ENCODE measurements around the gene RBM3. TPM values are rescaled to one million over a fixed set of nuclear protein-coding genes. Genes with fewer than 3 reads are reported as not detected.

Gene RBM3
- total and polyA plus RNA-seq, 7 experiments from 2014 or later, result 176 to 374 (median 254) TPM

DNA sequence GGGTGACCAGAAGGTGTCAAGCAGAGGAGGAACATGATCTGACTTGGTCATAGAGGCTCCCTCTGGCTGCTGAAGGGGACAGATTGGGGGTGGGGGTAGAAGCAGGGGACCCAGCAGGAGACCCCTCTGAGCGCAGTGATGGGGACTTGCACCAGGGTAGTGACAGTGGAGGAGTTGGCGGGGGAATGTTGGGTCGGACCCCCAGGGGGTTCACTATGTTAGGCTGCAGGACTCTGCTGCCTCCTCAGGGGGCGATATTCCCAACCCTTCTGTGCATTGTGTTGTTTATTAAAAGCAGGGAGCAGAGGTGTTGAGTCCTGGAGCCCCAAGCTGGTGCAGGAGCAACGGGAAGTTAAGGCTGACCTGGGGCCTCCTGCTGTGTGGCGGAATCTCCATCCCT, 31.8 kb downstream of the RBM3 start:
- H3K36me3 ChIP-seq (ENCODE audit: control insufficient read depth in 2 of 3, insufficient read depth in 3 of 3, low read length in 3 of 3), result no peaks in the 10 kb centered on the region
- H3K27ac ChIP-seq (ENCODE audit: low read depth, low read length), result no peak overlapping the region
- Mint-ChIP-seq H3K9me3 (no peaks in the 10 kb centered on the region), H3K4me3 (no peak overlapping the region), H3K4me1 (no peaks in the 10 kb centered on the region), H3K27me3 (no peaks in the 10 kb centered on the region), H3K27ac (no peak overlapping the region), H3K36me3 (peaks cover 0 to 7% (median 4%) of the 10 kb centered on the region in 5 donors)
- no peak overlapping the region for H3K4me3 ChIP-seq (ENCODE audit: low read length)
- DNase-seq, result no peak
- intact Hi-C loops (cut with micrococcal nuclease), result no loop called here
- ChIA-PET POLR2A (no interaction called here), CTCF (no interaction called here)
- H3K9me3 ChIP-seq (ENCODE audit: control insufficient read depth in 2 of 3, low read length in 3 of 3), result no peaks in the 10 kb centered on the region
- no peaks in the 10 kb centered on the region for H3K4me1 ChIP-seq (ENCODE audit: control insufficient read depth in 2 of 2, insufficient read depth in 2 of 2, low read length in 2 of 2)
- no peak for ATAC-seq
- no peaks in the 10 kb centered on the region for H3K27me3 ChIP-seq (ENCODE audit: control insufficient read depth in 2 of 2, insufficient read depth in 2 of 2, low read length in 2 of 2)

DNA sequence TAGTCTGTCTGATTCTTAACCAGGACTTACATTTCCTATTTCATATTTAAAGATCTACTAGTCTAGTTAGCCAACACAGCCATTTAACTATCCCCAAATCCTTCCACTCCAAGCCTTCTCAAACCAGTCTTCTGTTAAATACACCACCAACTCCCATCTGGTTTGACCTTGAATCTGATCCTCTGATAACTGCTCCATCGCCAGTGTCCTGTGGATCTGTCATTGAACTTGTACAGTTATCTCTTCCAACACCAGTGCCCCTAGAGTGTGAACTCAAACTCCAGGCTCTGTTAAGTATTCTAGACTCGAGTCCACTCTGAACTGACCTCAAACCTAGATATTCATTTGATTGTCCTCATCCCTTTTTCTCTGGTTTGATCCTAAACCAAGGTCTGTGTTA, 37.4 kb downstream of the RBM3 start:
- H3K36me3 ChIP-seq (ENCODE audit: control insufficient read depth in 2 of 3, insufficient read depth in 3 of 3, low read length in 3 of 3), result no peaks in the 10 kb centered on the region
- H3K4me3 Mint-ChIP-seq, result no peak overlapping the region
- no peaks in the 10 kb centered on the region for H3K9me3 ChIP-seq (ENCODE audit: control insufficient read depth in 2 of 3, low read length in 3 of 3)
- ATAC-seq, result no peak
- H3K27ac ChIP-seq (ENCODE audit: low read depth, low read length), result no peak overlapping the region
- no peaks in the 10 kb centered on the region for H3K9me3 Mint-ChIP-seq
- H3K36me3 Mint-ChIP-seq, result no peaks in the 10 kb centered on the region
- no peak for DNase-seq
- no peak overlapping the region for H3K4me3 ChIP-seq (ENCODE audit: low read length)
- POLR2A ChIA-PET, result interaction anchor here (0.7 kb wide), 1 partner anchor 51 kb away, joined by 5 read pairs; no protein-coding TSS in a partner anchor
- CTCF ChIA-PET, result no interaction called here
- intact Hi-C loops (cut with micrococcal nuclease), result no loop called here
- H3K27me3 ChIP-seq (ENCODE audit: control insufficient read depth in 2 of 2, insufficient read depth in 2 of 2, low read length in 2 of 2), result no peaks in the 10 kb centered on the region
- no peaks in the 10 kb centered on the region for H3K4me1 ChIP-seq (ENCODE audit: control insufficient read depth in 2 of 2, insufficient read depth in 2 of 2, low read length in 2 of 2)
- H3K27ac Mint-ChIP-seq, result peak overlapping the region in 1 of 9 donors; percentile 66
- H3K27me3 Mint-ChIP-seq, result peaks cover 0 to 3% (median 0%) of the 10 kb centered on the region in 5 donors
- H3K4me1 Mint-ChIP-seq, result no peaks in the 10 kb centered on the region

- H3K36me3 Mint-ChIP-seq, result no peaks in the 10 kb centered on the region
- no peak overlapping the region for H3K4me3 Mint-ChIP-seq
- H3K36me3 ChIP-seq (ENCODE audit: control insufficient read depth in 2 of 3, insufficient read depth in 3 of 3, low read length in 3 of 3), result no peaks in the 10 kb centered on the region
- no peaks in the 10 kb centered on the region for H3K9me3 Mint-ChIP-seq
- H3K4me1 Mint-ChIP-seq, result no peaks in the 10 kb centered on the region
- ChIA-PET CTCF (no interaction called here), POLR2A (no interaction called here)
- no peaks in the 10 kb centered on the region for H3K9me3 ChIP-seq (ENCODE audit: control insufficient read depth in 2 of 3, low read length in 3 of 3)
- H3K4me1 ChIP-seq (ENCODE audit: control insufficient read depth in 2 of 2, insufficient read depth in 2 of 2, low read length in 2 of 2), result no peaks in the 10 kb centered on the region
- no peak overlapping the region for H3K4me3 ChIP-seq (ENCODE audit: low read length)
- peak overlapping the region in 1 of 9 donors; percentile 22 for H3K27ac Mint-ChIP-seq
- H3K27ac ChIP-seq (ENCODE audit: low read depth, low read length), result no peak overlapping the region
- peaks cover 0 to 3% (median 0%) of the 10 kb centered on the region in 5 donors for H3K27me3 Mint-ChIP-seq
- intact Hi-C loops (cut with micrococcal nuclease), result no loop called here
- no peaks in the 10 kb centered on the region for H3K27me3 ChIP-seq (ENCODE audit: control insufficient read depth in 2 of 2, insufficient read depth in 2 of 2, low read length in 2 of 2)
- DNase-seq (no peak), ATAC-seq (no peak)
Measured at GRCh38 chrX:48613502-48614160, 39.3 kb downstream of the RBM3 start.

- CTCF ChIA-PET, result interaction anchor here (0.6 kb wide), 1 partner anchor 560 kb away, joined by 3 read pairs; no protein-coding TSS in a partner anchor
- H3K4me3 ChIP-seq (ENCODE audit: low read length), result no peak overlapping the region
- H3K27me3 ChIP-seq (ENCODE audit: control insufficient read depth in 2 of 2, insufficient read depth in 2 of 2, low read length in 2 of 2), result no peaks in the 10 kb centered on the region
- H3K4me1 ChIP-seq (ENCODE audit: control insufficient read depth in 2 of 2, insufficient read depth in 2 of 2, low read length in 2 of 2), result no peaks in the 10 kb centered on the region
- ATAC-seq (no peak), DNase-seq (no peak)
- POLR2A ChIA-PET, result no interaction called here
- H3K36me3 ChIP-seq (ENCODE audit: control insufficient read depth in 2 of 3, insufficient read depth in 3 of 3, low read length in 3 of 3), result no peaks in the 10 kb centered on the region
- H3K27me3 Mint-ChIP-seq, result peaks cover 0 to 3% (median 0%) of the 10 kb centered on the region in 5 donors
- no peaks in the 10 kb centered on the region for H3K4me1 Mint-ChIP-seq
- H3K4me3 Mint-ChIP-seq, result no peak overlapping the region
- H3K27ac Mint-ChIP-seq, result peak overlapping the region in 1 of 9 donors; percentile 32
- intact Hi-C loops (cut with micrococcal nuclease), result no loop called here
- no peaks in the 10 kb centered on the region for H3K9me3 Mint-ChIP-seq
- H3K27ac ChIP-seq (ENCODE audit: low read depth, low read length), result no peak overlapping the region
- no peaks in the 10 kb centered on the region for H3K36me3 Mint-ChIP-seq
- H3K9me3 ChIP-seq (ENCODE audit: control insufficient read depth in 2 of 3, low read length in 3 of 3), result no peaks in the 10 kb centered on the region
Measured at GRCh38 chrX:48616576-48616975, 42.3 kb downstream of the RBM3 start.

DNA sequence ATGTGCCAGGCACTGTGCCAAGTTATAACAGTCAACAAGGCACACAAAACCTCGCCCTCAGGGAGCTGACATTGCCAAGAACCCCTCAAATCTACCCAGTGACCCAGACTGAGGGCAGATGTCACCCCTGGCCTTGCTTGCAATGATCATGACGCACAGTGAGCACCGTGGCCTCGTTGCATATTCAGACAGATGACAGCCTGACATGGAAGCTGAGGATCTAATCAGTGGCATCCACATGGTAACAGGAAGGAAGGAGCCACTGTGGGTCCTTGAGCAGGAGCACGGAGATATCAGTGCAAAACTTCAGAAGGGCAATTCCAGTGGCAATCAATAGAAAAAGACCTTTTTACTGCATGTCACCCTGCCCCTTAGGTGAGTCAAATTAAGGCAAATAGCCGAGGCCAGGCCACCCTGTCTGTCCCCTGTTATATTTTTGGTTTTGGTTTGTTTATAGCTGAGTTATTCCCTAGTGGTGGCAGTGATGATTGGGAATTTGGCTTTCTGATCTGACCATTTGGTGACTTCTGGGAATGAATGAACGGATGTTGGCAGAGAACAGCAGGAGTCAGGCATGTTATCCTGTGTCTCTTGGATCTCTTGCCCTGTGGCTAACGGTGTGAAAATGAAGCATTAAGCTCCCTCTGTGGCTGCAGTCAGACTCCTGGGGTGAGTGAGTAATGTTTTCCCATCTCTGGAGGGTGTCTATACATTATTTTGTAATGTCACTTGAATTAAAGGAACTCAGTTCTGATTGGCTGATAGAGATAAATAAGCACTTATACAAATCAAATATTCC, 43.5 kb downstream of the RBM3 start:
- Mint-ChIP-seq H3K27ac (no peak overlapping the region), H3K4me3 (no peak overlapping the region), H3K36me3 (no peaks in the 10 kb centered on the region), H3K4me1 (no peaks in the 10 kb centered on the region), H3K27me3 (peaks cover 0 to 3% (median 0%) of the 10 kb centered on the region in 5 donors), H3K9me3 (no peaks in the 10 kb centered on the region)
- ATAC-seq (no peak), DNase-seq (no peak)
- Histone ChIP-seq H3K27ac (ENCODE audit: low read depth, low read length) (no peak overlapping the region), H3K27me3 (ENCODE audit: control insufficient read depth in 2 of 2, insufficient read depth in 2 of 2, low read length in 2 of 2) (no peaks in the 10 kb centered on the region), H3K4me3 (ENCODE audit: low read length) (no peak overlapping the region), H3K9me3 (ENCODE audit: control insufficient read depth in 2 of 3, low read length in 3 of 3) (no peaks in the 10 kb centered on the region), H3K4me1 (ENCODE audit: control insufficient read depth in 2 of 2, insufficient read depth in 2 of 2, low read length in 2 of 2) (no peaks in the 10 kb centered on the region), H3K36me3 (ENCODE audit: control insufficient read depth in 2 of 3, insufficient read depth in 3 of 3, low read length in 3 of 3) (no peaks in the 10 kb centered on the region)
- intact Hi-C loops (cut with micrococcal nuclease), result no loop called here
- CTCF ChIA-PET, result no interaction called here
- POLR2A ChIA-PET, result no interaction called here

GRCh38 chrX:48626401-48627298, 52.4 kb downstream of the RBM3 start:
- peaks cover 2 to 6% of the 10 kb centered on the region in 2 donors for H3K4me1 ChIP-seq (ENCODE audit: control insufficient read depth in 2 of 2, insufficient read depth in 2 of 2, low read length in 2 of 2)
- ChIA-PET POLR2A (no interaction called here), CTCF (no interaction called here)
- H3K27me3 ChIP-seq (ENCODE audit: control insufficient read depth in 2 of 2, insufficient read depth in 2 of 2, low read length in 2 of 2), result no peaks in the 10 kb centered on the region
- Mint-ChIP-seq H3K9me3 (no peaks in the 10 kb centered on the region), H3K27ac (no peak overlapping the region), H3K4me1 (peaks cover 0 to 7% (median 5%) of the 10 kb centered on the region in 7 donors), H3K36me3 (no peaks in the 10 kb centered on the region), H3K4me3 (no peak overlapping the region), H3K27me3 (no peaks in the 10 kb centered on the region)
- H3K9me3 ChIP-seq (ENCODE audit: control insufficient read depth in 2 of 3, low read length in 3 of 3), result no peaks in the 10 kb centered on the region
- intact Hi-C loops (cut with micrococcal nuclease), result no loop called here
- DNase-seq (no peak), ATAC-seq (no peak)
- H3K4me3 ChIP-seq (ENCODE audit: low read length), result no peak overlapping the region
- no peaks in the 10 kb centered on the region for H3K36me3 ChIP-seq (ENCODE audit: control insufficient read depth in 2 of 3, insufficient read depth in 3 of 3, low read length in 3 of 3)
- no peak overlapping the region for H3K27ac ChIP-seq (ENCODE audit: low read depth, low read length)
